CD4-positive, alpha-beta T cell treated with Interferon gamma for 1 hour (primary cell): Measurements from ENCODE around the gene MZT2B.
"Not testable (repeated sequence)": the region's sequence is repeated elsewhere in the genome, so short reads cannot be mapped to it uniquely, and the experiment has no call there.

Source experiments
- DNase-seq: peaks from one replicate; pipeline ENCODE4 v3.0.0-alpha.2; 2020

Gene MZT2B

GRCh38 chr2:130181880-130182682 lies at the start of gene MZT2B:
MZT2B (plus strand) TSS chr2:130182262; CDS start chr2:130182283, 21 bp downstream.
- DNase-seq = peak; percentile 88

- no peak for DNase-seq
Measured at GRCh38 chr2:130135692-130136541, 46.1 kb upstream of the MZT2B start.

- DNase-seq = not testable (repeated sequence)
Measured at GRCh38 chr2:130136546-130136945, 45.5 kb upstream of the MZT2B start.

DNA sequence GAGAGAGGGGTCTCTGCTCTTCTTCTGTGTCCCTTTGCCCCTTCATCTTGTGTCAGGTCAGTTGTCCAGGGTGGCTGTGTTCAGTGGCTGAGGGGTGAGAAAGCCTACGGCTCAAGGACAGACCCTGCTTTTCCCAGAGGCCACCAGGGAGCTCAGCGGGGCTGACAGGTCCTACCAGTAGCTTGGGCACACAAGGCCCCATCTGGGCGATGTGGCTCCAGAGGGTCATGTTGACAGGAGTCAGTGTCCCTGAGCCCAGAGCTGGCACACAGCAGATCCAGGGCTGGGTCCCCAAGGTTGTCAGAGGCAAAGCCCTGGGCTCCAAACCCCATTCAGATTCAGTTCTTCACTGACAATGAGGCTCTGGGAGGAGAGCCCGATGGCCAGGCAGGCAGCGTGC lies 44.9 kb upstream of the MZT2B start:
- not testable (repeated sequence) for DNase-seq

- not testable (repeated sequence) for DNase-seq
Measured at GRCh38 chr2:130138326-130138725, 43.7 kb upstream of the MZT2B start.

GRCh38 chr2:130138841-130139251 lies 43.2 kb upstream of the MZT2B start:
- DNase-seq = not testable (repeated sequence)

- not testable (repeated sequence) for DNase-seq
Measured at GRCh38 chr2:130139331-130140280, 42.5 kb upstream of the MZT2B start.

DNA sequence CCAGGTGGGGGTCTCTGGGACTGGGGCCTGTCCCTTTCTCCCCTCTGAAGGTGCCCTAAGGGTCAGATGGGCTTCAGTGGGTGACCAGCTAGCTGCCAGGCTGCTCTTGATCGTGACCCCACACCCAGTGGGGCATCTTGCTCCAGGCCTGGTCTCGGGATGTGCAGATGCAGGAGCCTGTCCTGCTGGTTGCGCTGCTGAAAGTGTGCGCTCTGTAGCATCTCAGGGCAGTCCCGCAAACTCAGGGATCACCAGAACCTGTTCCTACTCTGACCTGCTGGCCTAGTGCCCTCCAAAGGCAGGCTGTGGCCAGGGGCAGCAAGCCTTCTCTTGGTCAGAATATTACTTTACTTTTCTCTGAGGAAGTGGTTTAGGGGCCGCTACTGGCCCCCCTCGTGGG lies 41.5 kb upstream of the MZT2B start:
- DNase-seq = not testable (repeated sequence)

DNA sequence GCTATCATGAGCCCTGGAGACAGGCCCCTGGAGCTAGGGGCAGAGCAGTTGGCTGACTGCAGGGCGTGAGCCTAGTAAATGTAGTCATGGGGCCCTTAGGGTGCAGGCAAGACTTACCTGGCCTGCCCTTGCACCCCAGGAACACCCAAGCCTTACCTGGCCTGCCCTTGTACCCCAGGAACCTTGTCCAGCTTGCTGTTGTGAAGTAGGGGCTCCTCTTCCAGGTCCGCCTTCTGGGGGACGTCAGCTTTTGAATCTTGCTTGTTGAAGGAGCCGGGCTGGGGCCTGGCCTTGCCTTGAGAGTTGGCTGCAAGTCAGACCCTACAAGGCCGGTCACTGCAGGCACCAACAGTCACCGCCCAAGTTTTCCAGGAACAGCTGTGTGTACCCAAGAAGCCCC lies 41.1 kb upstream of the MZT2B start:
- not testable (repeated sequence) for DNase-seq

GRCh38 chr2:130141645-130142370 lies 40.3 kb upstream of the MZT2B start:
- DNase-seq = not testable (repeated sequence)

DNA sequence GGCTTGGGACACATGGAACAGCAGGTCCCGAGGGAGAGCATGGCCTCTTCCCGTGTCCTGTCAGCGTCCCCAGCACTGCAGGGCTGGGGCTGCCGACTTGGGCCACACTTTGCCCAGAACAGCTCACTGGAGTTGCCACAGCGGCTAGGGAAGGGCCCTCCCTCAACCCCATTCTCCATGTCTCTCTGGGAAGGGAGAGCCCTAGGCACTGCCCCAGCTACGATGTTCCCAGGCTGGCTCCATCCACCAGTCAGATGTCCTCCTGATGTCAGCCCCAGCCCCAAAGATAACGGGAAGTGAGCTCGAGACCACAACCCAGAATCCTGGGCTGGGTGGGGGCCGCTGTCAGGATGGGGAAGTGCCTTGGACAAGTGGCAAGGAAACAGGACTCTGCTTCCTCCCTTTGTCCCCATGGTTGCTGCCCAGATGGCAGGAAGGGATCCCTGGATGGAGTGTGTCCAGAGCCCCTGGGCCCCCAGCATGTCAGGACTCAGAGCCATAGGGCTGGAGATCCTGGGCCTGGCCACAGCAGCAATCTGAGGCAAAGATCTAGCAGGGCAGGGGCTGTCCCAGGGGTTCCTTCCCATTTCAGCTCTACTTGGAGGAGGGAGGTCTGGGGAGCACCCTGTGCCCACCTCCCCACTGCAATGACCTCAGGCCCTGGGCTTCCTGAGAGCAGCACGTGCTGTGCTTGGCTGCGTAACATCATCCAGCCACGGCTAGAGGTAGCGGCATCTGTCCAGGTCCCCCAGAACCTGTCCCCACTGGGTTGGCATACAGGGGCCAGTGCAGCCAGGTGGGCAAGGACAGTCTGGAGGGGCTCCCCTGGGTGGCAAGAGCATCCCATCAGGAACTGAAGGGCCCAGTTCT lies 39.4 kb upstream of the MZT2B start:
- not testable (repeated sequence) for DNase-seq

DNA sequence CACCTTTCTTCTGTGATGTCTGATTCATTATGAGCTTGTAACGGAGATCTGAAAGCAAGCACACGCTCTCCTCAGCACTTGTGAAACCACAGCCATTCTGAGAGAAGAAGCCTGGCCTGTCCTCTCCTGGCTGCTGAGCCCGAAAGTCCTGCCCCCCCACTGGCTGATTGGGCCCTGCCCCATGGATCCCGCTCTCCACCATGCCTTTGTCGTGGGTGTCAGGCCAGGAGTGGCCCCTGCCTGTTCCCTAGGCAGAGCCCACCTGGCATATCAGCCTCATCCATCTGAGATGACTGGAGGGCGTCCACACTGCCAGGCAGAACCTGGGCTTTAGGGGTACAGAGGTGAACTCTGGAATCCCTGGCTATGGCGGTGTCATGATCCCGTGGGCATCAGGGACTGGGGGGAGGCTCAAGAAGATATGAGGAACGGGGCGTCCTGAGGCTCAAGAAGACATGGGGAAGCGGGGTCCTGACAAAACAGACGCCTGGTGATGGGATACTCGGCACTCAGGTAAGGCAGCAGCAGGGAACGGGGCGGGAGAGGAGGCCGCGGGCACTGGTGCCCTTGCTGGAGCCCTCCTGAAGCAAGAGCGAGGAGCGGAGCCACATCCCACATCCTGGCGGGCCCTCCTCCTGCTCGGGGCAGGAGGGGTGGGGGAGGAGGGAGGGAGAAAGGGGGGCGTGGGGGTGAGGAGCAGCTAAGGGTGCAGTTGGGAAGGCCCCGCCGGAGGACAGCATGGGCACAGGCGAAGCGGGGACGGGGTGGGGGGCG lies 38.6 kb upstream of the MZT2B start:
- DNase-seq = not testable (repeated sequence)

GRCh38 chr2:130145006-130145414 lies 37.1 kb upstream of the MZT2B start, which contains the start of gene CCDC74B:
CCDC74B (minus strand) TSS chr2:130145112; CDS start chr2:130144996, 116 bp downstream.
- peak; percentile 68 for DNase-seq

DNA sequence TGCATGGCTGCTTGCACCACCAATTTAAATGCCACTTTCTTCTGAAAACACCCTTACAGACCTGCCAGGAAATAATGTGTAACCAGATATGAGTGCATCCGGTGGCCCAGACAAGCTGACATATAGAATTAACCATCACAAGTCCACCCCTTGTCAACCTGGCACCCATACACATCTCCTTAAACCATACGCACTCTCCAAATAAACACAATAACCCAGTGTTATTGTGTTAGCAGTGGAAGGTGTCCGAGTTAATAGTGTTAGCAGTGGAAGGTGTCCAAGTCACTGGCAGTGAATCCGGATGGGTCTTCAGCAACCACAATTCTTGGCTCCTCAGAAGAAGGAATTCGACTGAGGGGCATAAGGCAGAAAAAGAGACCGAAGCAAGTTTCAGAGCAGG lies 33.5 kb upstream of the MZT2B start:
- DNase-seq = not testable (repeated sequence)

DNA sequence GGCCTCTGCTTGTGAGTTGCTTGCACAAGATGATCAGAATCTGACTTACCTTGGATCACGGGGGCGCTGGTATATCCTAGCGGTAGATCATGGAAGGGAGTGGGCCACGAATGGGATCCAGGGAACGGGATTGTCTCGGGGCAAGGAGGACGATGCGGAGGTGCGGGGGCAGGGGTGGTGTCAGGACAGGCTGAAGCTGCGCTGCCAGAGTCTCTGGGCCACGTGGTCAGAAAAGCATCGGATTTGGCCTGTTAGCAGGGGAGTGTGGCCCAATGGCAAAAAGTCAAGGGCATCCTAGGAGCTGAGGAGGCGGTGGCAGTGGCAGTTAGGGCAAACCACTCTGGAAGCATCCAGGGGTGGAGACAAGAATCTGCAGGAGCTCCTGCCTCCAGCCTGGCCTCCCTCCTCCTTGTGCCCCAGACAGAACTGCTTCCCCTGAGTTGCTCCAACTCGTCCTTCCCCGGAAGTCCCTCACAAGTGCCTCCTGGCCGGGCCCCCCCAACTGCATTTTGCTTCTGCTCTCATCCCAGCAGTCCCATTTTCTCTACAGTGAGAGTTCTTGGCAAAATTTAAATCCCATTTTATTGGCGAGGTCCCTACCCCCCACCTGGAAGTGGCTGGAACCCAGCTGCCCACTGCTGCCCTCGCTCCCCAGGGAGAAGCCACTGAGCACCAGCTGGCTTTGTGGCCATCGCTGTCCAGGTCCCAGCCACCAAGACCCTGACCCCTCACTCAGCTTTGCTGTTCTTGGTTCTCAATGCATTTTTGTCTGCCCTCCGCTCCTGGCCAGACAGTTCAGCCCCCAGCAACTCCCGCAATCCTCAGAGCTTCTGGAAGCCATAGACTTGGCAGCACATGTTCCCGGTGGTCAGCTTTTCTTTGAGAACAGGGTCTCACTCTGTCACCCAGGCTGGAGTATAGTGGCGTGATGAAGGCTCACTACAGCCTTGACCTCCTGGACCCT lies 31.6 kb upstream of the MZT2B start:
- no peak for DNase-seq

GRCh38 chr2:130151145-130151512 lies 30.9 kb upstream of the MZT2B start:
- not testable (repeated sequence) for DNase-seq

- not testable (repeated sequence) for DNase-seq
Measured at GRCh38 chr2:130152136-130152815, 29.8 kb upstream of the MZT2B start.
